Heart left ventricle (tissue), 16 donors: Measurements from ENCODE around the gene ITPK1. TPM values are rescaled to one million over a fixed set of nuclear protein-coding genes. Genes with fewer than 3 reads are reported as not detected.
"Not testable (repeated sequence)": the region's sequence is repeated elsewhere in the genome, so short reads cannot be mapped to it uniquely, and the experiment has no call there.

Experiments used
- ATAC-seq, 4 donors: fragments of 200-7000 bp; cut with Tn5 transposase; one replicate each; pipeline ENCODE4 v1.9.1; 2020 to 2022; ENCODE audit warnings: moderate library complexity in 4 of 4, mild to moderate bottlenecking in 3 of 4, moderate number of reproducible peaks in 1 of 4
- DNase-seq, 5 donors: peaks; one replicate each; pipeline ENCODE4 v3.0.0-alpha.2; 2020
- H3K27ac ChIP-seq, 12 donors: fragments of 200-600 bp; sonication (generic) in 4 of 12; one replicate each; pipeline versions ENCODE4 v1.5.0 to v1.8.0; 2016 to 2022; ENCODE audit warnings: mild to moderate bottlenecking in 2 of 12
- H3K27me3 ChIP-seq, 9 donors: fragments of 200-600 bp; sonication (generic) in 2 of 9; one replicate each; pipeline versions ENCODE4 v1.5.1 to v1.8.0; 2016 to 2022; ENCODE audit warnings: mild to moderate bottlenecking in 3 of 9
- H3K36me3 ChIP-seq, 9 donors: fragments of 200-600 bp; sonication (generic) in 2 of 9; one replicate each; pipeline versions ENCODE4 v1.5.0 to v1.8.0; 2018 to 2022; ENCODE audit warnings: mild to moderate bottlenecking in 2 of 9
- H3K4me1 ChIP-seq, 12 donors: fragments of 200-600 bp; sonication (generic) in 4 of 12; one replicate each; pipeline versions ENCODE4 v1.5.0 to v1.8.0; 2016 to 2022; ENCODE audit warnings: mild to moderate bottlenecking in 3 of 12
- H3K4me3 ChIP-seq, 12 donors: fragments of 200-600 bp; sonication (generic) in 4 of 12; one replicate each; pipeline versions ENCODE4 v1.5.0 to v1.8.0; 2017 to 2022; ENCODE audit warnings: mild to moderate bottlenecking in 9 of 12, moderate library complexity in 4 of 12
- H3K9me3 ChIP-seq, 12 donors: fragments of 200-600 bp; sonication (generic) in 4 of 12; one replicate each; pipeline versions ENCODE4 v1.5.0 to v1.8.0; 2016 to 2022; ENCODE audit warnings: mild to moderate bottlenecking in 1 of 12
- CTCF ChIP-seq, 12 donors: fragments of 200-600 bp; sonication (generic) in 4 of 12; IDR thresholded peaks; one replicate each; pipeline versions ENCODE4 v1.5.0 to v1.8.0; 2018 to 2022; ENCODE audit warnings: antibody characterized with exemption in 12 of 12, mild to moderate bottlenecking in 5 of 12
- POLR2A ChIP-seq, 2 donors: fragments of 450-650 bp; IDR thresholded peaks; one replicate each; pipeline ENCODE4 v1.6.1; 2017; ENCODE audit warnings: antibody characterized with exemption in 2 of 2, mild to moderate bottlenecking in 2 of 2, moderate library complexity in 2 of 2
- WGBS, 4 donors: extraction: QIAGEN DNeasy Blood & Tissue Kit in 2 of 4; methylation state at CpG; one replicate each; pipeline versions ENCODE4 v1.1.5 to v1.1.7; 2013 to 2018; 5-methylcytosine and 5-hydroxymethylcytosine counted together
- intact Hi-C, 10 donors: fragments of 100-400 bp; cut with DNase I; formaldehyde crosslinking; loops; one replicate each; pipeline versions ENCODE4 v1.11.1 to v1.14.2; 2022
- polyA plus RNA-seq, 2 donors: library from polyadenylated mRNA; stranded (reverse); fragments of 200-250 nt; gene quantifications; one replicate each; pipeline ENCODE4 v1.2.3, GENCODE V29; 2013
- total RNA-seq, 9 donors: library from RNA; depleted of rRNA in 2 of 9; stranded (reverse); fragments of >200 nt in 2 of 9; fragmentation: NEBNext Ultra II Directional in 3 of 9; extraction: Animal tissue kit (Norgen Biotek cat#: 25700) in 3 of 9; gene quantifications; one replicate each; pipeline versions ENCODE4 v1.1.0 to v1.2.4, GENCODE V29; 2016 to 2023
- donor health status: ischemic (EF 13 %, LVEDD 7.1; RV severe dilation, severe dysfunction).
- donor health status: healthy with polysubstance abuse.
- donor health status: DM: no; HTN: yes; CAD: no.
- donor health status: DM: no; HTN: no; CAD: no.
- donor health status: ischemic (EF 25% LVEDD 6.9; RV normal size, moderate dysfunction).
- donor health status: ischemic (EF 25% LVEDD 5.7; RV mildly dilated, moderate dysfunction).
- donor health status: healthy.
- donor health status: DM: yes; HTN: yes; CAD: no.
- donor health status: ischemic (EF 35%, LVEDD 5.7; RV mildly dilated, moderate dysfunction).
- donor health status: nonischemic (EF 11% LVEDD 7.7; RV severe dilation, severe dysfunction).
- donor health status: DM: yes; HTN: yes; CAD: no.
- donor health status: PGD.
- donor health status: ischemic (EF 29% LVEDD 5.4; RV normal size, mild dysfunction).
- donor health status: nonischemic (EF 23%, LVEDD 6.1; RV moderate dilation, normal function).

ITPK1 gene
- total and polyA plus RNA-seq, 11 donors = 44.5 to 158 (median 91.0) TPM

GRCh38 chr14:93114068-93114710 is 1.5 kb downstream of the ITPK1 start:
- Histone ChIP-seq H3K27ac (peak overlapping the region; percentile 66 to 99 (median 98)), H3K4me1 (peaks cover 0 to 53% (median 34%) of the 10 kb centered on the region in 12 donors), H3K27me3 (no peaks in the 10 kb centered on the region), H3K9me3 (no peaks in the 10 kb centered on the region), H3K36me3 (no peaks in the 10 kb centered on the region), H3K4me3 (peak overlapping the region; percentile 67 to 96 (median 88))
- 33 to 55% (median 40%) methylated on average over 17 to 18 of the region's 18 CpGs for WGBS, 4 donors
- intact Hi-C loops = loop anchor here in 5 of 10 donors (2.0 to 10.0 kb wide), 7 partner anchors 25 to 142 kb away; no protein-coding TSS in a partner anchor
- TF ChIP-seq CTCF (IDR thresholded peaks at IDR 0.05) (no peak), POLR2A (IDR thresholded peaks at IDR 0.05) (no peak)
- ATAC-seq (no peak), DNase-seq (no peak)

DNA sequence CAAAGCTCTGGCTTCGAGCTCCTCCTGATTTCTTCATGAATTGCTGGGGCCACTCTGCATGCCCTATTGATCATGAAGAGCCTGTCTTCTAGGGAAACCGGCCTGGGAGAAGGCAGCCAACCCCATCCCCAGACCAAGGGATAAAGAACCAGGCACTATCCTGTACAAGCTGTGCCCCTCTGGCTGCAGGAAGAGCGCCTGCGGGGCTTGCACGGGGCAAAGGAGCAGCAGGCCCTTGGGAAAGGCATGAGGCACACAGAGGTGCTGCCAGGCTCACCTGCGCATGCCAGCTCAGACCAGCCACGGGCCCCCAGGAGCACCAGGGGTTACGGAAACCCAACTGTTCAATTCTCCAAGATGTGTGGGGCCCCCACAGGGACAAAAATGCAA is 2.1 kb downstream of the ITPK1 start:
- WGBS, 4 donors = 51 to 75% (median 66%) methylated on average over 8 of the region's 8 CpGs
- no peaks in the 10 kb centered on the region for H3K27me3 ChIP-seq
- ATAC-seq (no peak), DNase-seq (no peak)
- intact Hi-C loops = loop anchor here in 5 of 10 donors (2.0 to 10.0 kb wide), 9 partner anchors 25 to 159 kb away; no protein-coding TSS in a partner anchor
- H3K9me3 ChIP-seq = no peaks in the 10 kb centered on the region
- no peak for TF ChIP-seq POLR2A (IDR thresholded peaks at IDR 0.05)
- TF ChIP-seq CTCF (IDR thresholded peaks at IDR 0.05) = no peak
- peak overlapping the region in 10 of 12 donors; percentile 60 to 99 (median 98) for H3K27ac ChIP-seq
- H3K36me3 ChIP-seq = no peaks in the 10 kb centered on the region
- peak overlapping the region; percentile 14 to 96 (median 86) for H3K4me3 ChIP-seq
- H3K4me1 ChIP-seq = peaks cover 0 to 58% (median 34%) of the 10 kb centered on the region in 12 donors

DNA sequence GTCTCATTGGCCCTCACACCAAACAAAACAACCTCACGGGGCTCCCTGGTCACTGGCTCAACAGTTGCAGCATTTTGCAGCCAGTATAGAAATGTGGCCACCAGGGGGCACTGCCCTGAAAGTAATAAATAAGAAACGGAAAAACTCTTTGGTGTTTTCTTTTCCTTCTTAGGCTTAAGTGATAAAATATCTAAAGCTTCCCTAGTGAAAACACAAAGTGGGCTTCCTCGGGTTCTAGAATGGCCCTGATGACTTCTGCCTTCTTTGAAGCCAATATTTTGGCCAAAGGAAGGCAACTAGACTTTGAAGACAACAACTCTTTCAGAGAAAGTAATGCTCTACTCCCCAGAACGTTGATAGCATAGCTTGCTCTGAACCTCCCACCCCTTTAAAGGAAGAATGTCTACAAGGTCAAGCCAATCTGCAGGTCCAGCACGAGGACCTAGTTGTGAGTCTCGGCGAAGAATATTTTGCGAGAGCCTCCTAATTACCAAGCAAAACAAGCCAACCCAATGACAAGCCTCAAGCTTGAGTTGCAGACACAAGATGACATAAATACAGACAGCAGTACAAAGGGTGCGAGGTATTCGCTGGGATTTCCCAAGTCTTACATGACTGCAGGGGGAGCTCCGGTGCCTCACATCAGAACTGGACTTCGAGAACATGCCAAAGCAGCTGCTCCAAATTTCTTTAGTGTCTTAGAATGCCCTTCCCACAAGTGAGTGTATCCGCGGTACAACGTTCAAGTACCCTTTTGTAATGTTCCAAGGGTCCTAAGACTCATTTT is 2.6 kb downstream of the ITPK1 start:
- DNase-seq (peak; percentile 76 to 87 (median 80)), ATAC-seq (peak in 2 of 4 donors; percentile 21 to 27)
- Histone ChIP-seq H3K4me1 (peaks cover 0 to 64% (median 37%) of the 10 kb centered on the region in 12 donors), H3K27me3 (no peaks in the 10 kb centered on the region), H3K27ac (peak overlapping the region in 11 of 12 donors; percentile 16 to 99 (median 97)), H3K4me3 (peak overlapping the region in 11 of 12 donors; percentile 14 to 96 (median 87)), H3K36me3 (no peaks in the 10 kb centered on the region), H3K9me3 (no peaks in the 10 kb centered on the region)
- intact Hi-C loops = loop anchor here in 5 of 10 donors (2.0 to 10.0 kb wide), 8 partner anchors 46 to 158 kb away; no protein-coding TSS in a partner anchor
- TF ChIP-seq POLR2A (IDR thresholded peaks at IDR 0.05) (no peak), CTCF (IDR thresholded peaks at IDR 0.05) (peak; percentile 74 to 93 (median 82))
- 27 to 38% (median 32%) methylated on average over 13 to 15 of the region's 15 CpGs for WGBS, 4 donors

DNA sequence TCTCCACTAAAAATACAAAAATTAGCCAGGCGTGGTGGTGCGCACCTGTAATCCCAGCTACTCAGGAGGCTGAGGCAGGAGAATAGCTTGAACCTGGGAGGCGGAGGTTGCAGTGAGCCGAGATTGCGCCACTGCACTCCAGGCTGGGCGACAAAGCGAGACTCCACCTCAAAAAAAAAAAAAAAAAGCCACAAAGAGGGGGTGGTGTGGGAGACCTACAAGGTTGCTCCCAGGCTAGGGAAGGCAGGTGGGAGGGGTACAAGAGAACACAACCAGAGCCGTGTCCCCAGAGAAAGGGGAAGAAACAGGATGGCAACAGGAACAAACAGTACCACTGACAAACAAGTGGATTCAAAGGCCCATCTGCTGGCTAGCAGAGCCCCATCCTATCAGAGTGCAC is 4.2 kb downstream of the ITPK1 start:
- peaks cover under 1 to 76% (median 48%) of the 10 kb centered on the region in 12 donors for H3K4me1 ChIP-seq
- not testable (repeated sequence) for H3K9me3 ChIP-seq, H3K27ac ChIP-seq, H3K4me3 ChIP-seq, ATAC-seq, H3K36me3 ChIP-seq, H3K27me3 ChIP-seq, DNase-seq
- 88 to 94% (median 93%) methylated on average over 8 of the region's 8 CpGs for WGBS, 4 donors
- intact Hi-C loops = loop anchor here in 5 of 10 donors (5.0 to 10.0 kb wide), 6 partner anchors 44 to 139 kb away; no protein-coding TSS in a partner anchor
